GM04503 (cell line): Measurements from ENCODE around the gene FIBCD1.

Source experiments
- DNase-seq: peaks from one replicate; pipeline ENCODE4 v3.0.0-alpha.2; 2012; ENCODE audit warnings: low read depth

The FIBCD1 gene

GRCh38 chr9:130938652-130939404 lies at the start of gene FIBCD1:
TSS of gene FIBCD1 (minus strand) at chr9:130939247. CDS start at chr9:130938607, 640 bp downstream.
- DNase-seq, result no peak

GRCh38 chr9:130988400-130988747 lies 49.3 kb upstream of the FIBCD1 start:
- no peak for DNase-seq

- no peak for DNase-seq
Measured at GRCh38 chr9:130987738-130988399, 48.8 kb upstream of the FIBCD1 start.

- DNase-seq, result no peak
Measured at GRCh38 chr9:130987054-130987453, 48.0 kb upstream of the FIBCD1 start.

- no peak for DNase-seq
Measured at GRCh38 chr9:130986356-130986965, 47.4 kb upstream of the FIBCD1 start.

- DNase-seq, result no peak
Measured at GRCh38 chr9:130985606-130986162, 46.6 kb upstream of the FIBCD1 start.

- no peak for DNase-seq
Measured at GRCh38 chr9:130985029-130985428, 46.0 kb upstream of the FIBCD1 start.

- DNase-seq, result no peak
Measured at GRCh38 chr9:130984521-130984920, 45.5 kb upstream of the FIBCD1 start.

- DNase-seq, result no peak
Measured at GRCh38 chr9:130983970-130984369, 44.9 kb upstream of the FIBCD1 start.

GRCh38 chr9:130983359-130983670 lies 44.3 kb upstream of the FIBCD1 start:
- no peak for DNase-seq

GRCh38 chr9:130982636-130983358 lies 43.8 kb upstream of the FIBCD1 start:
- DNase-seq, result no peak

- DNase-seq, result no peak
Measured at GRCh38 chr9:130981756-130982137, 42.7 kb upstream of the FIBCD1 start.

- no peak for DNase-seq
Measured at GRCh38 chr9:130981002-130981755, 42.1 kb upstream of the FIBCD1 start.

GRCh38 chr9:130980526-130980925 lies 41.5 kb upstream of the FIBCD1 start:
- no peak for DNase-seq

- DNase-seq, result no peak
Measured at GRCh38 chr9:130979591-130980385, 40.7 kb upstream of the FIBCD1 start.

GRCh38 chr9:130977811-130978221 lies 38.8 kb upstream of the FIBCD1 start:
- no peak for DNase-seq

- DNase-seq, result no peak
Measured at GRCh38 chr9:130975932-130976841, 37.1 kb upstream of the FIBCD1 start.

- DNase-seq, result no peak
Measured at GRCh38 chr9:130975156-130975555, 36.1 kb upstream of the FIBCD1 start.

- DNase-seq, result no peak
Measured at GRCh38 chr9:130974697-130975096, 35.6 kb upstream of the FIBCD1 start.
